CD1c-positive myeloid dendritic cell (primary cell): Measurements from ENCODE around the gene KLK5.

ENCODE experiments used
- DNase-seq: peaks from one replicate; pipeline ENCODE4 v3.0.0-alpha.2; 2016; ENCODE audit errors: extremely low spot score

KLK5 gene

GRCh38 chr19:50969413-50969760, 16.5 kb upstream of the KLK5 start, which contains the start of gene KLK6:
Gene KLK6, minus strand, starts transcription at chr19:50969591. Its CDS starts 1,487 bp downstream, at chr19:50968104.
- no peak for DNase-seq

- DNase-seq = no peak
These were observed 16.0 kb upstream of the KLK5 start for GRCh38 chr19:50968716-50969412.

GRCh38 chr19:50967929-50968715, 15.3 kb upstream of the KLK5 start:
- DNase-seq = no peak

GRCh38 chr19:50964266-50964665, 11.4 kb upstream of the KLK5 start:
- no peak for DNase-seq

- no peak for DNase-seq
These were observed 10.5 kb upstream of the KLK5 start for GRCh38 chr19:50963381-50963780.

- DNase-seq = no peak
These were observed 9.4 kb upstream of the KLK5 start for GRCh38 chr19:50962245-50962644.

GRCh38 chr19:50959731-50960500, 7.1 kb upstream of the KLK5 start:
- DNase-seq = no peak

- no peak for DNase-seq
These were observed 4.7 kb upstream of the KLK5 start for GRCh38 chr19:50957587-50957986.

- DNase-seq = no peak
These were observed 3.0 kb downstream of the KLK5 start for GRCh38 chr19:50949861-50950260.

GRCh38 chr19:50947123-50947522, 5.7 kb downstream of the KLK5 start:
- DNase-seq = no peak

- no peak for DNase-seq
These were observed 8.0 kb downstream of the KLK5 start for GRCh38 chr19:50944795-50945194.

GRCh38 chr19:50943074-50943828, 9.6 kb downstream of the KLK5 start:
- DNase-seq = no peak

- DNase-seq = peak; percentile 4
These were observed 13.2 kb downstream of the KLK5 start for GRCh38 chr19:50939596-50939995.

- DNase-seq = no peak
These were observed 19.2 kb downstream of the KLK5 start for GRCh38 chr19:50933640-50934039.

- DNase-seq = no peak
These were observed 20.2 kb downstream of the KLK5 start for GRCh38 chr19:50932690-50933083.

- DNase-seq = no peak
These were observed 20.7 kb downstream of the KLK5 start for GRCh38 chr19:50932018-50932689.

- no peak for DNase-seq
These were observed 21.8 kb downstream of the KLK5 start for GRCh38 chr19:50931023-50931422.

- DNase-seq = no peak
These were observed 24.0 kb downstream of the KLK5 start for GRCh38 chr19:50928831-50929230.

- no peak for DNase-seq
These were observed 26.7 kb downstream of the KLK5 start for GRCh38 chr19:50926144-50926543.

GRCh38 chr19:50925734-50926133, 27.1 kb downstream of the KLK5 start:
- no peak for DNase-seq

GRCh38 chr19:50924586-50924985, 28.3 kb downstream of the KLK5 start:
- no peak for DNase-seq
